Lower leg skin (tissue), 4 donors: ENCODE results near the gene FAM117B. TPM values are rescaled to one million over a fixed set of nuclear protein-coding genes. Genes with fewer than 3 reads are reported as not detected.

Experiments used
- DNase-seq, 2 donors: peaks; one replicate each; pipeline ENCODE4 v3.0.0-alpha.2; 2019; ENCODE audit warnings: low spot score in 2 of 2
- H3K4me3 ChIP-seq: fragments of 200-600 bp; sonication (generic); 2 replicates; pipeline ENCODE4 v1.5.1; 2017; ENCODE audit warnings: mild to moderate bottlenecking, low read depth; ENCODE audit not compliant: poor library complexity, severe bottlenecking
- CTCF ChIP-seq, 3 donors: fragments of 450-650 bp; IDR thresholded peaks; one replicate each; pipeline ENCODE4 v1.5.1; 2016; ENCODE audit warnings: antibody characterized with exemption in 3 of 3, mild to moderate bottlenecking in 3 of 3, moderate library complexity in 2 of 3
- POLR2A ChIP-seq, 2 donors: fragments of 450-650 bp; IDR thresholded peaks; one replicate each; pipeline ENCODE4 v1.6.1; 2016 to 2017; ENCODE audit warnings: antibody characterized with exemption in 2 of 2, mild to moderate bottlenecking in 1 of 2, moderate library complexity in 1 of 2
- WGBS, 2 donors: methylation state at CpG; one replicate each; pipeline ENCODE4 v1.1.5; 2018; 5-methylcytosine and 5-hydroxymethylcytosine counted together
- intact Hi-C: fragments of 100-400 bp; cut with DNase I; formaldehyde crosslinking; loops from one replicate; pipeline ENCODE4 v1.15.0; 2023; ENCODE audit warnings: low total_unique reads
- total RNA-seq, 4 donors: library from RNA; depleted of rRNA; stranded (reverse); fragments of >200 nt; gene quantifications; one replicate each; pipeline ENCODE4 v1.1.0, GENCODE V29; 2016

Gene FAM117B
- total RNA-seq, 4 donors from 2014 or later = 9.6 to 28.8 (median 17.0) TPM

- TF ChIP-seq CTCF (IDR thresholded peaks at IDR 0.05) (no peak), POLR2A (IDR thresholded peaks at IDR 0.05) (no peak)
- intact Hi-C loops = no loop called here
- 66 to 69% methylated on average over 5 of the region's 5 CpGs for WGBS, 2 donors
- DNase-seq = no peak
- no peak overlapping the region for H3K4me3 ChIP-seq
Measured at GRCh38 chr2:202610380-202610779, 24.4 kb upstream of the FAM117B start.

GRCh38 chr2:202612145-202612544, 22.6 kb upstream of the FAM117B start:
- H3K4me3 ChIP-seq = no peak overlapping the region
- WGBS, 2 donors = 93 to 95% methylated on average over 1 of the region's 1 CpG
- intact Hi-C loops = no loop called here
- TF ChIP-seq POLR2A (IDR thresholded peaks at IDR 0.05) (no peak), CTCF (IDR thresholded peaks at IDR 0.05) (no peak)
- no peak for DNase-seq

- no peak for TF ChIP-seq POLR2A (IDR thresholded peaks at IDR 0.05)
- no peak for TF ChIP-seq CTCF (IDR thresholded peaks at IDR 0.05)
- no peak for DNase-seq
- H3K4me3 ChIP-seq = no peak overlapping the region
- intact Hi-C loops = no loop called here
- 81 to 83% methylated on average over 4 of the region's 4 CpGs for WGBS, 2 donors
Measured at GRCh38 chr2:202613479-202613878, 21.3 kb upstream of the FAM117B start.

GRCh38 chr2:202624133-202624532, 10.6 kb upstream of the FAM117B start:
- H3K4me3 ChIP-seq = no peak overlapping the region
- TF ChIP-seq CTCF (IDR thresholded peaks at IDR 0.05) (no peak), POLR2A (IDR thresholded peaks at IDR 0.05) (no peak)
- intact Hi-C loops = no loop called here
- 89 to 96% methylated on average over 5 of the region's 5 CpGs for WGBS, 2 donors
- no peak for DNase-seq

- no peak for DNase-seq
- intact Hi-C loops = loop anchor here (5.0 kb wide), 1 partner anchor 35 kb away; no protein-coding TSS in a partner anchor
- 67 to 72% methylated on average over 4 of the region's 4 CpGs for WGBS, 2 donors
- TF ChIP-seq CTCF (IDR thresholded peaks at IDR 0.05) (no peak), POLR2A (IDR thresholded peaks at IDR 0.05) (no peak)
- H3K4me3 ChIP-seq = no peak overlapping the region
Measured at GRCh38 chr2:202627042-202627441, 7.7 kb upstream of the FAM117B start.

- no peak for TF ChIP-seq CTCF (IDR thresholded peaks at IDR 0.05)
- TF ChIP-seq POLR2A (IDR thresholded peaks at IDR 0.05) = no peak
- no peak for DNase-seq
- WGBS, 2 donors = 73 to 78% methylated on average over 3 of the region's 3 CpGs
- intact Hi-C loops = loop anchor here (5.0 kb wide), 1 partner anchor 34 kb away; no protein-coding TSS in a partner anchor
- no peak overlapping the region for H3K4me3 ChIP-seq
Measured at GRCh38 chr2:202628646-202629198, 6.0 kb upstream of the FAM117B start.
